Activated CD8-positive, alpha-beta T cell treated with anti-CD3 and anti-CD28 coated beads for 36 hours (primary cell): ENCODE measurements around the gene DLGAP1. TPM values are rescaled to one million over a fixed set of nuclear protein-coding genes. Genes with fewer than 3 reads are reported as not detected.
A peak's percentile ranks its signal among the peaks of the same experiment; 100 is the strongest.
"Not testable (repeated sequence)": the region's sequence is repeated elsewhere in the genome, so short reads cannot be mapped to it uniquely, and the experiment has no call there.

Experiments used
- ATAC-seq: fragments of 200-7000 bp; cut with Tn5 transposase; one replicate; pipeline ENCODE4 v1.10.0; 2021; ENCODE audit warnings: mild to moderate bottlenecking, moderate library complexity
- CTCF ChIA-PET: fragments of 350-600 bp; sonication (Branson Sonifier 250); formaldehyde crosslinking; loops from one replicate; lab custom pipeline; 2021; ENCODE audit warnings: antibody characterized with exemption; lab: Charles Lee
- POLR2A ChIA-PET: fragments of 350-600 bp; sonication (Branson Sonifier 250); formaldehyde crosslinking; loops from one replicate; lab custom pipeline; 2021; ENCODE audit warnings: antibody characterized with exemption; lab: Charles Lee
- DNase-seq: peaks from one replicate; pipeline ENCODE4 v3.0.0-alpha.2; 2020
- H3K27ac Mint-ChIP-seq: one replicate; pipeline ENCODE4 v1.8.0; 2021; ENCODE audit warnings: mild to moderate bottlenecking, mixed read lengths
- H3K27me3 Mint-ChIP-seq: one replicate; pipeline ENCODE4 v1.8.0; 2021; ENCODE audit warnings: mixed read lengths
- H3K36me3 Mint-ChIP-seq: one replicate; pipeline ENCODE4 v1.8.0; 2021; ENCODE audit warnings: low read depth, mixed read lengths
- H3K4me1 Mint-ChIP-seq: one replicate; pipeline ENCODE4 v1.8.0; 2021; ENCODE audit warnings: low read depth, mixed read lengths
- H3K4me3 Mint-ChIP-seq: one replicate; pipeline ENCODE4 v1.8.0; 2021; ENCODE audit warnings: mild to moderate bottlenecking, moderate library complexity, mixed read lengths
- H3K9me3 Mint-ChIP-seq: one replicate; pipeline ENCODE4 v1.8.0; 2021; ENCODE audit warnings: mixed read lengths
- CTCF ChIP-seq: fragments of 200-600 bp; IDR thresholded peaks from one replicate; pipeline ENCODE4 v1.8.0; 2022; ENCODE audit warnings: antibody characterized with exemption, mild to moderate bottlenecking
- intact Hi-C: fragments of 100-400 bp; cut with micrococcal nuclease; formaldehyde crosslinking; loops from one replicate; pipeline ENCODE4 v1.10.0; 2022
- total RNA-seq, 2 experiments: library from RNA; stranded (reverse); gene quantifications; one replicate each; pipeline ENCODE4 v1.2.3, GENCODE V29; 2021

DLGAP1 gene
- total RNA-seq, 2 experiments from 2014 or later = not detected

- no peak overlapping the region for H3K4me3 Mint-ChIP-seq
Observed at GRCh38 chr18:3472681-3473544, 982.2 kb downstream of the DLGAP1 start.

GRCh38 chr18:3472121-3472520, 983.0 kb downstream of the DLGAP1 start:
- H3K9me3 Mint-ChIP-seq, H3K36me3 Mint-ChIP-seq, intact Hi-C loops, H3K4me3 Mint-ChIP-seq, DNase-seq, H3K27ac Mint-ChIP-seq, POLR2A ChIA-PET, H3K27me3 Mint-ChIP-seq, ATAC-seq: not testable (repeated sequence)
- CTCF ChIA-PET = interaction anchor here (1.1 to 4.5 kb wide), 3 partner anchors 11 to 190 kb away, joined by 3 to 27 read pairs (median 6); no protein-coding TSS in a partner anchor
- H3K4me1 Mint-ChIP-seq = peaks cover 10% of the 10 kb centered on the region

More at GRCh38 chr18:3472681-3473544, 982.2 kb downstream of the DLGAP1 start:
- CTCF ChIA-PET = interaction anchor here (0.7 to 4.5 kb wide), 9 partner anchors 9 to 193 kb away, joined by 3 to 27 read pairs (median 4); no protein-coding TSS in a partner anchor
- H3K9me3 Mint-ChIP-seq = peaks cover 3% of the 10 kb centered on the region
- ATAC-seq = peak; percentile 89
- H3K27ac Mint-ChIP-seq = peak overlapping the region; percentile 5
- H3K27me3 Mint-ChIP-seq = peaks cover 1% of the 10 kb centered on the region
- H3K36me3 Mint-ChIP-seq = no peaks in the 10 kb centered on the region
- peaks cover 8% of the 10 kb centered on the region for H3K4me1 Mint-ChIP-seq
- POLR2A ChIA-PET = no interaction called here
- TF ChIP-seq CTCF = no peak
- peak; percentile 21 for DNase-seq
- intact Hi-C loops = no loop called here

GRCh38 chr18:3471141-3471648, 983.9 kb downstream of the DLGAP1 start:
- intact Hi-C loops = no loop called here
- no peak for ATAC-seq
- H3K27ac Mint-ChIP-seq = no peak overlapping the region
- H3K36me3 Mint-ChIP-seq = no peaks in the 10 kb centered on the region
- H3K4me3 Mint-ChIP-seq = no peak overlapping the region
- TF ChIP-seq CTCF = no peak
- DNase-seq = no peak
- POLR2A ChIA-PET = interaction anchor here (1.3 kb wide), 1 partner anchor 19 kb away, joined by 3 read pairs; no protein-coding TSS in a partner anchor
- peaks cover 3% of the 10 kb centered on the region for H3K9me3 Mint-ChIP-seq
- peaks cover 1% of the 10 kb centered on the region for H3K27me3 Mint-ChIP-seq
- CTCF ChIA-PET = interaction anchor here (1.0 to 1.4 kb wide), 2 partner anchors 10 to 17 kb away, joined by 6 to 8 read pairs; no protein-coding TSS in a partner anchor
- peaks cover 19% of the 10 kb centered on the region for H3K4me1 Mint-ChIP-seq

- ChIA-PET POLR2A (interaction anchor here (0.6 kb wide), 1 partner anchor 146 kb away, joined by 3 read pairs; no protein-coding TSS in a partner anchor), CTCF (interaction anchor here (1.0 to 4.2 kb wide), 4 partner anchors 9 to 125 kb away, joined by 3 to 26 read pairs (median 4); no protein-coding TSS in a partner anchor)
- DNase-seq = no peak
- ATAC-seq = no peak
- Mint-ChIP-seq H3K4me1 (peaks cover 24% of the 10 kb centered on the region), H3K9me3 (no peaks in the 10 kb centered on the region), H3K36me3 (no peaks in the 10 kb centered on the region), H3K27me3 (no peaks in the 10 kb centered on the region), H3K4me3 (no peak overlapping the region), H3K27ac (no peak overlapping the region)
- intact Hi-C loops = no loop called here
- TF ChIP-seq CTCF = no peak
Observed at GRCh38 chr18:3468833-3469232, 986.3 kb downstream of the DLGAP1 start.

GRCh38 chr18:3468066-3468705, 986.9 kb downstream of the DLGAP1 start:
- no peak overlapping the region for H3K4me3 Mint-ChIP-seq
- POLR2A ChIA-PET = interaction anchor here (0.6 kb wide), 1 partner anchor 145 kb away, joined by 3 read pairs; no protein-coding TSS in a partner anchor
- no peaks in the 10 kb centered on the region for H3K27me3 Mint-ChIP-seq
- no peak for ATAC-seq
- peaks cover 22% of the 10 kb centered on the region for H3K4me1 Mint-ChIP-seq
- no peak for DNase-seq
- H3K9me3 Mint-ChIP-seq = no peaks in the 10 kb centered on the region
- intact Hi-C loops = no loop called here
- CTCF ChIA-PET = interaction anchor here (1.0 to 4.2 kb wide), 4 partner anchors 10 to 27 kb away, joined by 3 to 26 read pairs (median 4); no protein-coding TSS in a partner anchor
- no peak overlapping the region for H3K27ac Mint-ChIP-seq
- TF ChIP-seq CTCF = no peak
- no peaks in the 10 kb centered on the region for H3K36me3 Mint-ChIP-seq
